HUES64 (cell line): ENCODE measurements around the gene PRKG2.
A peak's percentile ranks its signal among the peaks of the same experiment; 100 is the strongest.
"Not testable (repeated sequence)": the region's sequence is repeated elsewhere in the genome, so short reads cannot be mapped to it uniquely, and the experiment has no call there.

Experiments
- H3K27ac ChIP-seq: 2 replicates; pipeline ENCODE4 v1.7.0; 2013; ENCODE audit warnings: low read depth, low read length, inconsistent platforms
- H3K27me3 ChIP-seq: 2 replicates; pipeline ENCODE4 v1.6.1; 2013; ENCODE audit warnings: mild to moderate bottlenecking, low read length; ENCODE audit not compliant: insufficient read depth
- H3K36me3 ChIP-seq: 2 replicates; pipeline ENCODE4 v1.6.1; 2013; ENCODE audit warnings: mild to moderate bottlenecking, low read length; ENCODE audit not compliant: insufficient read depth
- H3K4me1 ChIP-seq: 2 replicates; pipeline ENCODE4 v1.6.1; 2013; ENCODE audit warnings: mild to moderate bottlenecking, low read length, moderate library complexity; ENCODE audit not compliant: insufficient read depth
- H3K4me3 ChIP-seq: 2 replicates; pipeline ENCODE4 v1.5.1; 2013; ENCODE audit warnings: mild to moderate bottlenecking, low read length, moderate library complexity
- H3K9ac ChIP-seq: 2 replicates; pipeline ENCODE4 v1.6.1; 2013; ENCODE audit warnings: mild to moderate bottlenecking, low read depth, low read length
- H3K9me3 ChIP-seq: 2 replicates; pipeline ENCODE4 v1.6.1; 2013; ENCODE audit warnings: low read depth, low read length; ENCODE audit not compliant: insufficient read depth
- WGBS: fragments of 150-250, 120-280 bp; methylation state at CpG from one replicate; pipeline ENCODE4 v1.1.7; 2013; ENCODE audit warnings: missing lambda C conversion rate; 5-methylcytosine and 5-hydroxymethylcytosine counted together

PRKG2 gene

GRCh38 chr4:81194286-81194685, 20.7 kb downstream of the PRKG2 start:
- H3K27ac ChIP-seq: no peak overlapping the region
- 90% methylated on average over 2 of the region's 3 CpGs for WGBS

GRCh38 chr4:81180916-81181315, 34.1 kb downstream of the PRKG2 start:
- no peak overlapping the region for H3K4me3 ChIP-seq
- no peaks in the 10 kb centered on the region for H3K4me1 ChIP-seq
- H3K36me3 ChIP-seq: no peaks in the 10 kb centered on the region
- WGBS: 85% methylated on average over 1 of the region's 1 CpG
- no peak overlapping the region for H3K9ac ChIP-seq
- H3K27me3 ChIP-seq: no peaks in the 10 kb centered on the region
- no peaks in the 10 kb centered on the region for H3K9me3 ChIP-seq
- no peak overlapping the region for H3K27ac ChIP-seq

More at GRCh38 chr4:81194286-81194685, 20.7 kb downstream of the PRKG2 start:
- no peaks in the 10 kb centered on the region for H3K4me1 ChIP-seq
- no peak overlapping the region for H3K4me3 ChIP-seq
- no peak overlapping the region for H3K9ac ChIP-seq
- H3K36me3 ChIP-seq: no peaks in the 10 kb centered on the region
- H3K27me3 ChIP-seq: no peaks in the 10 kb centered on the region
- H3K9me3 ChIP-seq: no peaks in the 10 kb centered on the region

- H3K4me3 ChIP-seq: no peak overlapping the region
- H3K27ac ChIP-seq: no peak overlapping the region
- H3K4me1 ChIP-seq: no peaks in the 10 kb centered on the region
- H3K9me3 ChIP-seq: no peaks in the 10 kb centered on the region
- WGBS: 88% methylated on average over 3 of the region's 3 CpGs
- no peaks in the 10 kb centered on the region for H3K27me3 ChIP-seq
- no peak overlapping the region for H3K9ac ChIP-seq
- H3K36me3 ChIP-seq: no peaks in the 10 kb centered on the region
Observed at GRCh38 chr4:81179326-81179725, 35.7 kb downstream of the PRKG2 start.

GRCh38 chr4:81173213-81173612, 41.8 kb downstream of the PRKG2 start:
- Histone ChIP-seq H3K9me3 (no peaks in the 10 kb centered on the region), H3K9ac (no peak overlapping the region), H3K4me1 (no peaks in the 10 kb centered on the region), H3K27ac (no peak overlapping the region), H3K27me3 (no peaks in the 10 kb centered on the region), H3K36me3 (no peaks in the 10 kb centered on the region), H3K4me3 (no peak overlapping the region)
- 100% methylated on average over 1 of the region's 1 CpG for WGBS

- Histone ChIP-seq H3K36me3 (no peaks in the 10 kb centered on the region), H3K27me3 (no peaks in the 10 kb centered on the region), H3K9ac (no peak overlapping the region), H3K4me1 (peaks cover 8% of the 10 kb centered on the region), H3K4me3 (no peak overlapping the region), H3K27ac (no peak overlapping the region), H3K9me3 (no peaks in the 10 kb centered on the region)
- WGBS: 89% methylated on average over 5 of the region's 5 CpGs
Observed at GRCh38 chr4:81166458-81167160, 48.4 kb downstream of the PRKG2 start.

- 62% methylated on average over 1 of the region's 1 CpG for whole genome bisulfite sequencing
- no peak overlapping the region for H3K27ac ChIP-seq
- no peak overlapping the region for H3K4me3 ChIP-seq
- no peaks in the 10 kb centered on the region for H3K36me3 ChIP-seq
- peaks cover 8% of the 10 kb centered on the region for H3K4me1 ChIP-seq
- no peaks in the 10 kb centered on the region for H3K27me3 ChIP-seq
- H3K9ac ChIP-seq: no peak overlapping the region
- no peaks in the 10 kb centered on the region for H3K9me3 ChIP-seq
Observed at GRCh38 chr4:81165861-81166430, 49.1 kb downstream of the PRKG2 start.

- H3K9me3 ChIP-seq: no peaks in the 10 kb centered on the region
- H3K4me1 ChIP-seq: peaks cover 8% of the 10 kb centered on the region
- H3K36me3 ChIP-seq: no peaks in the 10 kb centered on the region
- no peaks in the 10 kb centered on the region for H3K27me3 ChIP-seq
- H3K4me3 ChIP-seq: no peak overlapping the region
- H3K9ac ChIP-seq: no peak overlapping the region
- WGBS: 94% methylated on average over 6 of the region's 7 CpGs
- H3K27ac ChIP-seq: no peak overlapping the region
Observed at GRCh38 chr4:81164623-81165416, 50.2 kb downstream of the PRKG2 start.

GRCh38 chr4:81164126-81164525, 50.9 kb downstream of the PRKG2 start:
- Histone ChIP-seq H3K9me3 (no peaks in the 10 kb centered on the region), H3K36me3 (no peaks in the 10 kb centered on the region), H3K27ac (no peak overlapping the region), H3K4me1 (peaks cover 8% of the 10 kb centered on the region), H3K9ac (no peak overlapping the region), H3K4me3 (no peak overlapping the region), H3K27me3 (no peaks in the 10 kb centered on the region)
- WGBS: 89% methylated on average over 3 of the region's 3 CpGs

GRCh38 chr4:81162752-81163458, 52.1 kb downstream of the PRKG2 start:
- Histone ChIP-seq H3K4me1 (peaks cover 8% of the 10 kb centered on the region), H3K9me3 (no peaks in the 10 kb centered on the region), H3K36me3 (no peaks in the 10 kb centered on the region), H3K4me3 (no peak overlapping the region), H3K27me3 (no peaks in the 10 kb centered on the region), H3K9ac (no peak overlapping the region), H3K27ac (no peak overlapping the region)
- 85% methylated on average over 4 of the region's 4 CpGs for WGBS

- not testable (repeated sequence) for H3K36me3 ChIP-seq, H3K9me3 ChIP-seq, H3K4me1 ChIP-seq, H3K27me3 ChIP-seq, H3K27ac ChIP-seq
- peak overlapping the region; percentile 56 for H3K4me3 ChIP-seq
- WGBS: 34% methylated on average over 28 of the region's 30 CpGs
- peak overlapping the region; percentile 77 for H3K9ac ChIP-seq
Observed at GRCh38 chr4:81153714-81154323, 61.2 kb downstream of the PRKG2 start.
